Adipocyte (in vitro differentiated cells): ENCODE data around the gene MFSD8.
A peak's percentile ranks its signal among the peaks of the same experiment; 100 is the strongest.
"Not testable (repeated sequence)": the region's sequence is repeated elsewhere in the genome, so short reads cannot be mapped to it uniquely, and the experiment has no call there.

Source experiments
- DNase-seq: peaks from one replicate; pipeline ENCODE4 v3.0.0-alpha.2; 2015; ENCODE audit warnings: low read depth
- H3K27me3 ChIP-seq: replicated peaks from 2 replicates; pipeline ENCODE4 v1.7.0; 2013; ENCODE audit warnings: mild to moderate bottlenecking, low read length, moderate library complexity; ENCODE audit not compliant: control insufficient read depth, insufficient read depth
- H3K36me3 ChIP-seq: 2 replicates; pipeline ENCODE4 v1.7.0; 2013; ENCODE audit warnings: low read length, mild to moderate bottlenecking, moderate library complexity; ENCODE audit not compliant: control insufficient read depth, insufficient read depth, severe bottlenecking
- H3K4me1 ChIP-seq: 2 replicates; pipeline ENCODE4 v1.7.0; 2013; ENCODE audit warnings: mild to moderate bottlenecking, low read length, moderate library complexity; ENCODE audit not compliant: control insufficient read depth, insufficient read depth
- H3K4me3 ChIP-seq: 2 replicates; pipeline ENCODE4 v1.7.0; 2013; ENCODE audit warnings: mild to moderate bottlenecking, low read length, moderate library complexity
- H3K9ac ChIP-seq: 2 replicates; pipeline ENCODE4 v1.7.0; 2013; ENCODE audit warnings: mild to moderate bottlenecking, low read length, moderate library complexity
- H3K9me3 ChIP-seq: 2 replicates; pipeline ENCODE4 v1.7.0; 2013; ENCODE audit warnings: mild to moderate bottlenecking, low read length, moderate library complexity; ENCODE audit not compliant: control insufficient read depth

MFSD8 gene

DNA sequence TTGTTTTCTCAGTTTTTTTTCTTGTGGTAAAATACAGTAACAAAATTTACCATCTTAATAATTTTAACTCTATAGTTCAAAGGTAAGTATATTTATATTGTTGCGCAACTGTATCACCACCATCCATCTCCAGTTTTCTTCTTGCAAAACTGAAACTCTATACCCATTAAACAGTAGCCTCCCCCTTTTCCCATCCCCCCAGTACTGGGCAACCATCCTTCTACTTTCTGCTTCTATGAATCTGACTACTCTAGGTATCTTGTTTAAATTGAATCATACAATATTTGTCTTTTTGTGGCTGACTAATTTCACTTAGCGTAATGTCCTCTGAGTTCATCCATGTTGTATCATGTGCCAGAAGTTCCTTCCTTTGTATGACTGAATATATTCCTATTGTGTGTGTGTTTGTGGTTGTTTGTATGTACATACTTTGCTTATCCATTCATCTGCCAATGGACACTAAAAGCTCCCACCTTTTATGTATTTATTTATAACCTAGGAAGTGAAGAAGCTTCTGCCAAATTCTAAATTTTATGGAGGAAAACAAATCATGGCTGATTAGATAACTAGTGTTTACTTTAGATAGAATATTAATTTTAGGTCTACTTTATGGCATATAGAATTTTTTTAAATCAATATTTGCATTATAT, 10.3 kb upstream of the MFSD8 start:
- H3K27me3 ChIP-seq = no peaks in the 10 kb centered on the region
- H3K9ac ChIP-seq = no peak overlapping the region
- peaks cover 5% of the 10 kb centered on the region for H3K9me3 ChIP-seq
- DNase-seq = no peak
- H3K4me3 ChIP-seq = no peak overlapping the region
- H3K4me1 ChIP-seq = no peaks in the 10 kb centered on the region
- peaks cover 5% of the 10 kb centered on the region for H3K36me3 ChIP-seq

DNA sequence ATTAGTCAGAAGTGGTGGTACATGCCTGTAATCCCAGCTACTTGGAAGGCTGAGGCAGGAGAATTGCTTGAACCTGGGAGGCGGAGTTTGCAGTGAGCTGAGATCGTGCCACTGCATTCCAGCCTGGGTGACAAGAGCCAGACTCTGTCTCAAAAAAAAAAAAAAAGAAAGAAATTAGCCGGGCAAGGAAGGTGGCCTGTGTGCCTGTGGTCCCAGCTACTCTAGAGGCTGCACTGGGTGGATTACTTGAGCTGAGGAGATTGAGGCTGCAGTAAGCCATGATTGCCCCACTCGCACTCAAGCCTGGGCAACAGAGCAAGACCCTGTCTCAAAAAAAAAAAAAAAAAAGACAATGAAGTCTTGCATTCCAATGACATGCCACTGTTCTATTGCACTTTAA, 6.0 kb upstream of the MFSD8 start:
- H3K27me3 ChIP-seq, H3K4me3 ChIP-seq, H3K9me3 ChIP-seq, H3K9ac ChIP-seq, H3K36me3 ChIP-seq, DNase-seq, H3K4me1 ChIP-seq: not testable (repeated sequence)

- Histone ChIP-seq H3K4me3 (no peak overlapping the region), H3K9ac (no peak overlapping the region), H3K36me3 (peaks cover 5% of the 10 kb centered on the region), H3K27me3 (no peaks in the 10 kb centered on the region), H3K4me1 (peaks cover 7% of the 10 kb centered on the region), H3K9me3 (no peaks in the 10 kb centered on the region)
- DNase-seq = no peak
Observed at GRCh38 chr4:127968586-127968985, 3.6 kb upstream of the MFSD8 start.

GRCh38 chr4:127967141-127967775, 2.3 kb upstream of the MFSD8 start:
- H3K9me3 ChIP-seq = no peaks in the 10 kb centered on the region
- H3K36me3 ChIP-seq = no peaks in the 10 kb centered on the region
- peak; percentile 29 for DNase-seq

DNA sequence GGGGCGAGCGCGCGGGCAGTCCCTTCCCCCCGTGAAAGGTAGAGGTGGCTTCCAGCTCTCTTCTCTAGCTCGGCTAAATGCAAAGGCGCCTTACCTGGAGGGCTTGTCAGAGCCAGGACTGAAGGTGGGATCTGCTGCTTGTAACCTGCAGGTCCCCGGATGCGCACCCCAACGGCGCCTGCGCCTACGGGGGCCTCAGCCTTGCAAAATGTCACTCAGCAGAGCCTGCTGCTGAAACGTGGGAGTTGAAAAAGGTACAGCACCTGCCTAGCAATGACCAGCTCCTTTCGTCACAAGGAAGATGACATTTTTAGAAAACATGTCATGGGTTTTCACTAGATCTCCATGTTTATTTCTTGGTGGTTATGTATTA, 816 bp upstream of the MFSD8 start:
- peak; percentile 40 for DNase-seq
- Histone ChIP-seq H3K36me3 (no peaks in the 10 kb centered on the region), H3K9me3 (no peaks in the 10 kb centered on the region), H3K4me3 (peak overlapping the region; percentile 100), H3K4me1 (peaks cover 7% of the 10 kb centered on the region), H3K27me3 (no peaks in the 10 kb centered on the region), H3K9ac (peak overlapping the region; percentile 99)

More at GRCh38 chr4:127967141-127967775, 2.3 kb upstream of the MFSD8 start:
- Histone ChIP-seq H3K9ac (no peak overlapping the region), H3K4me3 (no peak overlapping the region), H3K27me3 (no peaks in the 10 kb centered on the region), H3K4me1 (peaks cover 7% of the 10 kb centered on the region)

- Histone ChIP-seq H3K9ac (peak overlapping the region; percentile 99), H3K4me3 (peak overlapping the region; percentile 100)
- H3K36me3 ChIP-seq, H3K27me3 ChIP-seq, H3K9me3 ChIP-seq, DNase-seq, H3K4me1 ChIP-seq: not testable (repeated sequence)
Observed at GRCh38 chr4:127964426-127965061, 429 bp downstream of the MFSD8 start.

- H3K4me3 ChIP-seq = peak overlapping the region; percentile 100
- not testable (repeated sequence) for H3K9ac ChIP-seq, H3K4me1 ChIP-seq, H3K9me3 ChIP-seq, DNase-seq, H3K27me3 ChIP-seq, H3K36me3 ChIP-seq
Observed at GRCh38 chr4:127963633-127964398, 1.2 kb downstream of the MFSD8 start.

- Histone ChIP-seq H3K4me3 (no peak overlapping the region), H3K27me3 (no peaks in the 10 kb centered on the region), H3K9ac (no peak overlapping the region), H3K9me3 (no peaks in the 10 kb centered on the region), H3K36me3 (no peaks in the 10 kb centered on the region), H3K4me1 (peaks cover 2% of the 10 kb centered on the region)
- DNase-seq = peak; percentile 33
Observed at GRCh38 chr4:127959794-127960193, 5.2 kb downstream of the MFSD8 start.

DNA sequence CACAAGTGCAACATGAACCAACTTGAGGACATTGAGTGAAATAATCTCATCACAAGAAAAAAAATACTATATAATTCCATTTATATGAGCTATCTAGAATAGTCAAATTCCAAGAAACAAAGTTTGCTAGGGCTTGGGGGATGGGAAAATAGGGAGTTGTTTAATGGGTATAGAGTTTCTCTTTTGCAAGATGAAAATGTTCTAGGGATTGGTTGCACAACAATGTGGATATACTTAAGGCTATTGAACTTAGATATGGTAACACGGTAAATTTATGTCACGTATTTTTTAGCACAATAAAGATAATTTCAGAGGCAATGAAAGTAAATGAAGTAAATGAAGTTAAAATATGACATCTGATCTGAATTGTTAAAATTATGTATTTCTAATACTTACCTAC, 7.9 kb downstream of the MFSD8 start:
- no peak overlapping the region for H3K9ac ChIP-seq
- H3K27me3 ChIP-seq = no peaks in the 10 kb centered on the region
- H3K36me3 ChIP-seq = no peaks in the 10 kb centered on the region
- DNase-seq = peak; percentile 36
- H3K4me3 ChIP-seq = no peak overlapping the region
- H3K4me1 ChIP-seq = peaks cover 2% of the 10 kb centered on the region
- H3K9me3 ChIP-seq = no peaks in the 10 kb centered on the region

DNA sequence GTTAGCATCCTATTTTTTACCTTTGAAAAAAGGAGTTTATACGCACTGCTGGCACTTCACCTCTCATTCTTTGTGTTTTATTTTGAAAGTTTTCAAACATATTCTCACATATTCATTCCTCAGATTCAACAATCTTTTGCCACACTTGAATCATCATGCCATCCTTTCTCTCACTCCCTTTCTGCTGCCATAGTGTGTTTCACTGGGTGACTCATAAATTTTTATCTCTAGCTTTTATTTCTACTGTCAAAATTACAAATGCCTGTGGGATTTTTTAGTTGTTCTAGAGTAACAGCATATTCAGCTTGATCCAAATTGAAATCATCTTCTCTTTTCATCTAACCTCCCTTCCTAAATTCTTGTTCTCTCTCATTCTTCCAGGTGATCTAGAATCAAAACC, 28.0 kb downstream of the MFSD8 start:
- no peak overlapping the region for H3K4me3 ChIP-seq

GRCh38 chr4:127931836-127932235, 33.1 kb downstream of the MFSD8 start:
- peaks cover 25% of the 10 kb centered on the region for H3K36me3 ChIP-seq
- DNase-seq, H3K9me3 ChIP-seq, H3K4me3 ChIP-seq, H3K27me3 ChIP-seq, H3K4me1 ChIP-seq, H3K9ac ChIP-seq: not testable (repeated sequence)

More for the DNA sequence above, 28.0 kb downstream of the MFSD8 start:
- peak; percentile 40 for DNase-seq
- Histone ChIP-seq H3K9me3 (no peaks in the 10 kb centered on the region), H3K27me3 (no peaks in the 10 kb centered on the region), H3K9ac (no peak overlapping the region), H3K4me1 (peaks cover 8% of the 10 kb centered on the region), H3K36me3 (peaks cover 10% of the 10 kb centered on the region)
